HCT116 (cell line): ENCODE data around the gene ZNF384. TPM values are rescaled to one million over a fixed set of nuclear protein-coding genes. Genes with fewer than 3 reads are reported as not detected.

Experiments
- ATAC-seq: fragments of 200-7000 bp; cut with Tn5 transposase; 2 replicates; pipeline ENCODE4 v1.9.1; 2020; ENCODE audit warnings: mild to moderate bottlenecking, moderate library complexity
- BruUV-seq: library from RNA; stranded (reverse); fragments of 400-500 nt; replicated peaks from 2 replicates; lab custom pipeline; 2021; lab: Mats Ljungman, UMichigan
- CTCF ChIA-PET: fragments of 300-600 bp; sonication (Branson Sonifier 250); formaldehyde crosslinking; loops from one replicate; lab custom pipeline; 2021; ENCODE audit warnings: antibody characterized with exemption; lab: Charles Lee
- POLR2A ChIA-PET: fragments of 300-600, 350-600 bp; sonication (Branson Sonifier 250); formaldehyde crosslinking; loops from one replicate; lab custom pipeline; 2021; ENCODE audit warnings: antibody characterized with exemption; lab: Charles Lee
- RAD21 ChIA-PET, 2 experiments: fragments of 300-600 bp; sonication (Branson Sonifier 250); formaldehyde crosslinking; loops; one replicate each; lab custom pipeline; 2023; ENCODE audit warnings: low total read pairs in 2 of 2; ENCODE audit not compliant: uncharacterized antibody in 2 of 2, unreplicated experiment in 2 of 2, low non-redundant PET in 1 of 2; lab: Charles Lee
- DNase-seq: peaks from one replicate; pipeline ENCODE4 v3.0.0-alpha.2; 2010; ENCODE audit warnings: low read depth, low spot score
- H2AFZ ChIP-seq: fragments of 200-600 bp; shearing (Covaris generic), sonication (generic); 2 replicates; pipeline ENCODE4 v1.6.1; 2017; ENCODE audit warnings: low read depth, mixed run types, mixed read lengths, antibody characterized with exemption, low read length; ENCODE audit not compliant: poor library complexity, severe bottlenecking
- H3K27ac ChIP-seq: 2 replicates; pipeline ENCODE4 v1.5.1; 2012; ENCODE audit warnings: low read depth, low read length
- H3K27me3 ChIP-seq: fragments of 200-600 bp; sonication (generic); 2 replicates; pipeline ENCODE4 v1.6.1; 2016; ENCODE audit warnings: mixed run types, low read length, mixed read lengths; ENCODE audit not compliant: insufficient read depth
- H3K36me3 ChIP-seq, 2 experiments: fragments of 200-500 bp in 1 of 2; fragments of 200-600 bp in 1 of 2; sonication (Bioruptor generic) in 1 of 2; sonication (generic) in 1 of 2; 2 replicates each; pipeline versions ENCODE4 v1.5.1 to v1.6.1; 2014 to 2016; ENCODE audit warnings: low read length in 2 of 2, inconsistent platforms in 1 of 2, mixed read lengths in 1 of 2, mixed run types in 1 of 2; ENCODE audit not compliant: insufficient read depth in 2 of 2, control insufficient read depth in 1 of 2
- H3K4me1 ChIP-seq, 2 experiments: fragments of 200-600 bp in 1 of 2; sonication (generic) in 1 of 2; 2 replicates each; pipeline versions ENCODE4 v1.5.1 to v1.6.1; 2012 to 2017; ENCODE audit warnings: low read length in 2 of 2, inconsistent platforms in 1 of 2, mild to moderate bottlenecking in 1 of 2, mixed read lengths in 1 of 2, mixed run types in 1 of 2, moderate library complexity in 1 of 2; ENCODE audit not compliant: insufficient read depth in 2 of 2, control insufficient read depth in 1 of 2
- H3K4me2 ChIP-seq: fragments of 200-600 bp; sonication (generic); 2 replicates; pipeline ENCODE4 v1.6.1; 2017; ENCODE audit warnings: mixed run types, low read length, mixed read lengths
- H3K4me3 ChIP-seq, 2 experiments: fragments of 200-600 bp in 1 of 2; sonication (generic) in 1 of 2; replicated peaks in 1 of 2; 2 replicates each; pipeline ENCODE4 v1.5.1; 2011 to 2016; ENCODE audit warnings: low read length in 2 of 2, control low read depth in 1 of 2, low read depth in 1 of 2, mild to moderate bottlenecking in 1 of 2, mixed read lengths in 1 of 2, mixed run types in 1 of 2
- H3K79me2 ChIP-seq: fragments of 200-600 bp; sonication (generic); 2 replicates; pipeline ENCODE4 v1.6.1; 2017; ENCODE audit warnings: mild to moderate bottlenecking, mixed run types, low read length, moderate library complexity, mixed read lengths; ENCODE audit not compliant: insufficient read depth
- H3K9ac ChIP-seq: fragments of 200-600 bp; sonication (generic); 2 replicates; pipeline ENCODE4 v1.6.1; 2016; ENCODE audit warnings: low read length, mixed read lengths
- H3K9me2 ChIP-seq: fragments of 200-600 bp; sonication (generic), shearing (Covaris generic); 2 replicates; pipeline ENCODE4 v1.6.1; 2017; ENCODE audit warnings: mixed run types, mild to moderate bottlenecking, moderate library complexity; ENCODE audit not compliant: insufficient read depth
- H3K9me3 ChIP-seq, 2 experiments: fragments of 200-500 bp in 1 of 2; fragments of 200-600 bp in 1 of 2; sonication (Bioruptor generic) in 1 of 2; sonication (generic) in 1 of 2; 2 replicates each; pipeline ENCODE4 v1.6.1; 2014 to 2017; ENCODE audit warnings: low read length in 2 of 2, mixed read lengths in 2 of 2, inconsistent platforms in 1 of 2, low read depth in 1 of 2, mild to moderate bottlenecking in 1 of 2, mixed run types in 1 of 2, moderate library complexity in 1 of 2; ENCODE audit not compliant: control insufficient read depth in 1 of 2, insufficient read depth in 1 of 2
- H4K20me1 ChIP-seq: fragments of 200-600 bp; sonication (generic), shearing (Covaris generic); 2 replicates; pipeline ENCODE4 v1.6.1; 2017; ENCODE audit warnings: mixed run types, mild to moderate bottlenecking, moderate library complexity; ENCODE audit not compliant: insufficient read depth
- ATF3 ChIP-seq: IDR thresholded peaks from 2 replicates; pipeline ENCODE4 v1.6.1; 2012
- CTCF ChIP-seq, 3 experiments: fragments of 200-600 bp in 1 of 3; sonication (generic) in 1 of 3; IDR thresholded peaks in 2 of 3; conservative IDR thresholded peaks in 1 of 3; 2 replicates each; pipeline ENCODE4 v1.5.1; 2012 to 2017; ENCODE audit warnings: low read depth in 2 of 3, low read length in 2 of 3, antibody characterized with exemption in 1 of 3, borderline replicate concordance in 1 of 3, control low read depth in 1 of 3, mild to moderate bottlenecking in 1 of 3, mixed read lengths in 1 of 3, mixed run types in 1 of 3, moderate library complexity in 1 of 3; ENCODE audit not compliant: insufficient read depth in 1 of 3
- EZH2 ChIP-seq: fragments of 200-600 bp; sonication (generic); IDR thresholded peaks from 2 replicates; pipeline ENCODE4 v1.6.1; 2017; ENCODE audit warnings: antibody characterized with exemption, mixed run types
- JUND ChIP-seq: IDR thresholded peaks from 2 replicates; pipeline ENCODE4 v1.6.1; 2012
- MAX ChIP-seq: IDR thresholded peaks from 2 replicates; pipeline ENCODE4 v1.6.1; 2012
- SRF ChIP-seq: IDR thresholded peaks from 2 replicates; pipeline ENCODE4 v1.6.1; 2012; ENCODE audit warnings: low read depth
- ZBTB33 ChIP-seq: IDR thresholded peaks from 2 replicates; pipeline ENCODE4 v1.6.1; 2011; ENCODE audit warnings: mild to moderate bottlenecking, low read length, moderate library complexity; ENCODE audit not compliant: insufficient replicate concordance; ENCODE audit errors: extremely low read depth
- ZFX ChIP-seq: fragments of 450-650 bp; IDR thresholded peaks from 2 replicates; pipeline ENCODE4 v1.6.1; 2017
- intact Hi-C: fragments of 100-400 bp; cut with micrococcal nuclease; formaldehyde crosslinking; loops from 2 replicates; pipeline ENCODE4 v1.10.0; 2022
- total RNA-seq: library from RNA; stranded (reverse); gene quantifications from one replicate; pipeline ENCODE4 v1.2.1, GENCODE V29; 2021; ENCODE audit not compliant: unreplicated experiment

The ZNF384 gene
- total RNA-seq, 1 experiment from 2014 or later = 73.4 TPM

- TF ChIP-seq SRF (no peak), JUND (no peak), ZFX (no peak)
Observed at GRCh38 chr12:6699259-6699988, 10.2 kb upstream of the ZNF384 start (continued).

GRCh38 chr12:6698352-6699046 is 9.3 kb upstream of the ZNF384 start:
- Histone ChIP-seq H3K4me2 (no peak overlapping the region), H3K27me3 (no peaks in the 10 kb centered on the region)
- CTCF ChIA-PET = interaction anchor here (0.7 to 1.7 kb wide), 5 partner anchors 9 to 161 kb away, joined by 3 to 6 read pairs (median 3); partner anchors contain the start of gene ZNF384

More at GRCh38 chr12:6698352-6699046, 9.3 kb upstream of the ZNF384 start:
- H3K27ac ChIP-seq = no peak overlapping the region
- POLR2A ChIA-PET = interaction anchor here (0.6 to 2.0 kb wide), 3 partner anchors 9 to 169 kb away, joined by 3 to 7 read pairs (median 3); partner anchors contain the start of gene ZNF384
- no peak overlapping the region for H2AFZ ChIP-seq
- no peaks in the 10 kb centered on the region for H3K9me2 ChIP-seq
- no peak for ATAC-seq
- BruUV-seq = no TSS peak
- TF ChIP-seq SRF = no peak
- TF ChIP-seq JUND = no peak
- no peak for TF ChIP-seq MAX
- no peak for TF ChIP-seq CTCF (IDR thresholded peaks at IDR 0.05 in 2 of 3, conservative IDR thresholded peaks at IDR 0.05 in 1 of 3; ENCODE audit: borderline replicate concordance in 1 of 3, insufficient read depth in 1 of 3, low read depth in 2 of 3, low read length in 2 of 3)
- TF ChIP-seq ATF3 = no peak
- TF ChIP-seq ZBTB33 = no peak
- TF ChIP-seq EZH2 = no peak
- no peak overlapping the region for H3K4me3 ChIP-seq
- peaks cover 0 to 6% of the 10 kb centered on the region in 2 experiments; a peak in 2 of 4 replicates for H3K4me1 ChIP-seq
- no peaks in the 10 kb centered on the region for H3K9me3 ChIP-seq
- RAD21 ChIA-PET = interaction anchor here in 1 of 2 experiments (1.1 kb wide), 1 partner anchor 9 kb away, joined by 3 read pairs; the partner anchor contains the start of gene ZNF384
- DNase-seq = no peak
- intact Hi-C loops = no loop called here
- H3K9ac ChIP-seq = no peak overlapping the region
- H3K36me3 ChIP-seq = no peaks in the 10 kb centered on the region
- H3K79me2 ChIP-seq = no peaks in the 10 kb centered on the region
- no peaks in the 10 kb centered on the region for H4K20me1 ChIP-seq
